Kidney tubule cell (primary cell): ENCODE measurements around the gene SH2D1A.
"Not testable (repeated sequence)": the region's sequence is repeated elsewhere in the genome, so short reads cannot be mapped to it uniquely, and the experiment has no call there.

ENCODE experiments used
- DNase-seq: peaks from one replicate; pipeline ENCODE4 v3.0.0-alpha.2; 2018; ENCODE audit warnings: low spot score

The SH2D1A gene

DNA sequence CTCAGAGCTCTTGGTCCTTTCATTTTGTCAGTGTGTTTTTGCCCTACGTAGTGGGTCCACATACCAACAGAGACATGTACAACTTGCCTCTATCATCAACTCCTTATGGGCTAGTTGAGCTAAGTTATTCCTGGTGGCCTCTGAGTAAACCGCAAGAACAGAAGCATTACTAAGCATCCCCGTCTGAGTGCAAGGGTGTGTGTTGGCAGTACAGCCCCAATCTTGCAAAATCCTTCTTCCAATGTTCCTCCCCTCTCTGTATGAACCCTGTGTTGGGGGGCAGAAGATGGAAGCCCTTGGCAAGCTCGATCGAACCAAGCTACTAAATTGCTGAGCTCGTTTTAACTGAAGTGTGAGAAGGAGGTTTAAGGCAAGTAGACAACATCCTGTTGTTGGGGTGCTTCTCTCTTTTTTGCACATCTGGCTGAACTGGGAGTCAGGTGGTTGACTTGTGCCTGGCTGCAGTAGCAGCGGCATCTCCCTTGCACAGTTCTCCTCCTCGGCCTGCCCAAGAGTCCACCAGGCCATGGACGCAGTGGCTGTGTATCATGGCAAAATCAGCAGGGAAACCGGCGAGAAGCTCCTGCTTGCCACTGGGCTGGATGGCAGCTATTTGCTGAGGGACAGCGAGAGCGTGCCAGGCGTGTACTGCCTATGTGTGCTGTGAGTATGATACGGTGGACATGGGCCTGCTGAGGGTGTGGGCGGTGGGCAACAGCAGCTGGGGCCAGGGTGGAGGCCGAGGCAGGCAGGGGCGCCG is at the start of gene SH2D1A:
Gene SH2D1A, plus strand, starts transcription at position 447 of the 760 bp plus-strand sequence. Its CDS starts 80 bp downstream, at position 527.
- no peak for DNase-seq

DNA sequence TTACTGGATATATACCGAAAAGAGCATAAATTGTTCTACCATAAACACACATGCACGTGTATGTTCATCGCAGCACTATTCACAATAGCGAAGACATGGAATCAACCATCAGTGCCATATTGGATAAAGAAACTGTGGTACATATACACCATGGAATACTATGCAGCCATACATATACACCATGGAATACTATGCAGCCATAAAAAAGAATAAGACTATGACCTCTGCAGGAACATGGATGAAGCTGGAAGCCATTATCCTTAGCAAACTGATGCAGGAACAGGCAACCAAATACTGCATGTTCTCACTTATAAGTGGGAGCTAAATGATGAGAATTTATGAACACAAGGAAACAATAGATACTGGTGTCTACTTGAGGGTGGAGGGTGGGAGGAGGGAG is 47.0 kb upstream of the SH2D1A start:
- not testable (repeated sequence) for DNase-seq

DNA sequence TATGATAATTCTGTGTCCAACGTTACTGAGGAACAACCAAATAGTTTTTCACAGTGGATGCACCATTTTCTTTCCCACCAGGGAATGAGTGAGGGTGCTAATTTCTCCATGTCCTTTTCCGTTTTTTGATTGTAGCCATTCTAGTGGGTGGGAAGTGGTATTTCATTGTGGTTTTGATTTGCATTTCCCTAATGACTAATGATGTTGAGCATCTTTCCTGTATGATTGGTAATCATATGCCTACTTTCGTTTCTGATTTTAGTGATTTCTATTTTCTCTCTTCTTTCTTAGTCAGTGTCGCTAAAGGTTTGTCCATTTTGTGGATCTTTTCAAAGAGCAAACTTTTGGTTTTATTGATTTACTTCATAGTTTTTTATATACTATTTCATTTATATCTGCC is 46.0 kb upstream of the SH2D1A start:
- no peak for DNase-seq

DNA sequence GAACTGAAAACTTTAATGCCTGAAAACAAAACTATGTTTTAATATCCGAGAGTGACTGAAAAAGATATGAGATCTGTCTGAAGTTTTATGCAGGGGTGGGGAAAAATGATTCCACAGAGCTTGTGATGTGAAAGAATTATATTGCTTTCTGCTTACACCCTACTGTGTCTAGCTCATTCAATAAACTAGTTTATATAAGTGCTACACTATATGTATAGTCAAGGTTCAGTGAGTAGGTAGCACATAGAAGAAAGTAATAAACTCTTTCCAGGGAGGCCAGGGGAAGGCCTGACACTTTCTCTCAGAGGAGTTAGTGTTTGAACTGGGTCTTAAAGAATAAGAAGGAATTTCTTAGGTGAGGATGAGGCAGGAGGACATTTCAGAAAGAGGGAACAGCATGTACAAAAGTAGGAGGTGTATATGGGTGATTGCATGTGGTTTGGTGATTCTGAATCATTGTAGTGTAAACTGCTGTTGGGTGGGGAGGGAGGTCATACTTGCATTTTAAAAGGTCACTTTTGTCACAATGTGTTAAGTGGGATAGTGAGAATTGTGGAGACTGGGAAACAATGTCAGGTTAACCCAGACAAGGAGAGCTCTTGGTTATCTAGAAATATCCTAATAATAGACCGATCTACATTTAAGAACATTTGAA is 39.0 kb upstream of the SH2D1A start:
- DNase-seq = no peak

DNA sequence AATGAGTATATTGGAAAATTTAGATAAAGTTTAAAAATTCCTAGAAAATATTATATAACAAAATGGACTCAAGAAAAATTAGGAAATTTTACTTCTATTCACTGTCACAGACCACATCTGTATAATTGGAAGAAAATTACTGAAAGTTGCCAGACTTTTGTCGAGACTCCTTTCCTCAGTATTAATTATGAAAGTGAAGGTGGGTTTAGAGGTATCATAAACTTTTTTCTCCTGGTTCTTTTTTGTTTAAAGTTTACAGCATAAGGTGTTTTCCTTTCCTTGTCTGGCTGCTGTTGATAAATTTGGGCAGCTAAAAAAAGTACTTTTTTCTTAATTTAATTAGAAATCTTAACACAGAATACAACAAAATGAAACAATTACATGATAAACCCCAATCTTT is 20.6 kb upstream of the SH2D1A start:
- DNase-seq = no peak

DNA sequence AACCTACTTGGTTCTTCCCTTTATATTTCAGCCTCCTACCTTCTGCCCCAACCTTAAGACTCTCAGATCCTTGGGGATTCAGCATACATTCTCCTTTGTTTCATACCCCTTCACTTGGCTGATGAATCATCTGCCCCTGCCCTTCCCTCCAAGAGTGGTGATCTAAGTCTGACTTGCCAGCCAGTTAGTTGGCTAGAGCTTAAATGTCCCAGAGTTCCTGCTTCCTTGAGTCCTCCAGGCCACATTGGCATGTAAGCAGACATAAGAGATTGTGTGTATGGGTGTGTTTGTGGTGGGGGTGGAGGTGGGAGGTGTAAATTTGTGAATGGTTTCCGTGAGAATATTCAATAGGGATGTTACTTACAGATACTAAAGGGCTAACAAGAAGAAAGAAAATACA is 17.6 kb upstream of the SH2D1A start:
- peak; percentile 76 for DNase-seq

DNA sequence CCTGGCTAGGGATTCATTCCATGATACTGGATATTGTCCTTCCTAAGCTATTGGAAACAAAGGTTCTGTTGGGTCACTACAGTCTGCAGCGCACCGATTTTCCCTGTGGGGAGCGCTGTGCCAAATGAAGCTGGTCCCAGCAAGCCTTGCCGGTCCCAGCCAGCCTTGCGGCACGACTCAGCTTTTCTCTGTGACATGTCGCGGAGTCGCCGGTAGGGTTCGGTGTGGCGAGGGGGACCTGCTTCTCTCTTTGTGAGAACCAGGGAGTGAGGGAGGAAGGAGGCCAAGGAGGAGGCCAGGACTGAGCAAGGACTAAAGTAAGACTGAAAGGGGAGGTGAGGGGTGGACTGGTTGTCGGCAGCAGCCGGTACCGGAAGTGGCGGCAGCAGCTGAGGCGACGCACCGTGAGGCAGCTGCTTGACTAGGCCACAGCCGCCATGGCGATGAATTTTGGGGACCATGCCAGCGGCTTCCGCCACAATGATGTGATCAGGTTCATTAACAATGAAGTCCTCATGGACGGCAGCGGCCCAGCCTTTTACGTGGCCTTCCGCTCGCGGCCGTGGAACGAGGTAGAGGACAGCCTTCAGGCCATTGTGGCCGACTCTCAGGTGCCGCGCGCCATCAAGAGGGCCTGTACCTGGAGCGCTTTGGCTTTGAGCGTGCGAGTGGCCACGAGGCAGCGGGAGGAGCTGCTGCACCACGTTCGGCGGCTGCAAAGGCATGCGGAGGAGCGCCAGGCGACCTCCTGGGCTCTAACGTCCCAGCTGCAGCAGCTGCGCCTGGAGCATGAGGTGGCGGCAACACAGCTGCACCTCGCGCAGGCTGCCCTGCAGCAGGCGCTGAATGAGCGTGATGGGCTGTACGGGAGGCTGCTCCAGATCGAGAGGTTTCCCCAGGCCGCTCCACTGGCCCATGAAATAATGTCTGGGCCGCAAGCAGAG is 13.6 kb upstream of the SH2D1A start, which contains the start of gene TEX13D:
Gene TEX13D, plus strand, starts transcription at position 180 of the 944 bp plus-strand sequence. Its CDS starts 258 bp downstream, at position 438.
- no peak for DNase-seq

DNA sequence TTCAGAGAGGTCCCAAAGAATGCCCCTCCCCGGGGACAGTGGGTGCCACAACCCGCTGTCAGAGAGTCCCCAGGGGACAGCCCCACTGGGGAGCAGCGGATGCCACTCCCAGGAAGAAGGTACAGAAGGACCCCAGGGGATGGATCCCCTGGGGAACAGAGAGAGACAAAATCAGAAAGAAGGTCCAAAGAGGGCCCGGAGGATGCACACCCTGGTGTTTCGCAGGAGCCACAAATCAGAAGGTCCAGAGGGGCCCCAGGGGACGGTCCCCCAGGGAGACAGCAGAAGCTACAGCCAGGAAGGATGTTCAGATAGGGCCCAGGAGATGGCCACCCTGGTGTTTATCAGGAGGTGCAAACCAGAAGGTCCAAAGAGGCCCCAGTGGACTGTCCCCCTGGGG is 12.5 kb upstream of the SH2D1A start:
- no peak for DNase-seq

DNA sequence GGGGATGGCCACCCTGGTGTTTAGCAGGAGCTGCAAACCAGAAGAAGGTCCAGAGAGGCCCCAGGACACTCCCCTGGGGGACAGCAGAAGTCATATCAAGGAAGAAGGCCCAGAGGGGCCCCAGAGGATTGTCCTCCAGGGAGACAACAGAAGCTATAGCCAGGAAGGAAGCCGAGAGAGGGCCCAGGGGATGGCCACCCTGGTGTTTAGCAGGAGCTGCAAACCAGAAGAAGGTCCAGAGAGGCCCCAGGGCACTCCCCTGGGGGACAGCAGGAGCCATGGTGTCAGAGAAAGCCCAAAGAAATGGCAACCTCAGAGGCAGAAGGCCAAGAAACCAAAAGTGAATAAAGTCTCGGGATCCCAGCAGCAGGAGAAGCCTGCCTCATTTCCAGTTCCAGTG is 11.8 kb upstream of the SH2D1A start:
- not testable (repeated sequence) for DNase-seq

DNA sequence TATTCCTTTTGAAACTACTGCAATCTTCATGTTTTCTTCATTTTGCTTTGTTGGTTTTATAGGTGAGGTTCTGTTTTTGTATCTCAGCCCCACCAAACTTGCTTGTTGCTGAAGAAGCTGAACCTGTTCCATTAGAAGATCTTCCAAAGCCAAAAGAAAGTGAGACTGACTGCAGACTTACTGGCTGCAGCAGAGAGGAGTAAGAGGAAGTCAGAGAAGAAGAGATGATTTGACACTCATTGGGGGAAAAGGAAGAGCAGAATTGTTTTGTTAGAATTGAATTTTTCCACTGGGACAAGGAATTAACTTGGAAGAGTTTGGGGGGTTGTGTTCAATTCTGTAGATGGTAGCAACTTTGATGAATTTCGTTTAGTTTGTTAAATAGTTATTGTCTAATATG is 10.8 kb upstream of the SH2D1A start:
- no peak for DNase-seq

DNA sequence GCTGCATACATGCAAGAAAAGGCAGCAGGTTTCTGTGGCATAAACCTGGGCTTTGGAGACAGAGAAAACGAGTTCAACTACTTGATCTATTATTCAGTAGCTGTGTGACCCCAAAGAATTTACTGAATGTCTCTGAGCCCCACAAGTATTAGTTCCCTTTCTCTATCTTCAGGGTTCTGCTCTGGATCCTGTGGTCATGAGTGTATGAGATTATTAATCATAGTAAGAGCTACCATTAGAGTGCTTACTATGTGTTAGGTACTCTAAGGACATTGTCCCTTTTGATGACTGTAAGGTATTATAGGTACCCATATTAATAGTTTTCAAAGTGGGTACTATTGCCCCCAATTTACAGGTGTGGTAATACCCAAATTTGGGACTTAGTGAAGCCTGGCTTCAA is 8.4 kb upstream of the SH2D1A start:
- DNase-seq = no peak

DNA sequence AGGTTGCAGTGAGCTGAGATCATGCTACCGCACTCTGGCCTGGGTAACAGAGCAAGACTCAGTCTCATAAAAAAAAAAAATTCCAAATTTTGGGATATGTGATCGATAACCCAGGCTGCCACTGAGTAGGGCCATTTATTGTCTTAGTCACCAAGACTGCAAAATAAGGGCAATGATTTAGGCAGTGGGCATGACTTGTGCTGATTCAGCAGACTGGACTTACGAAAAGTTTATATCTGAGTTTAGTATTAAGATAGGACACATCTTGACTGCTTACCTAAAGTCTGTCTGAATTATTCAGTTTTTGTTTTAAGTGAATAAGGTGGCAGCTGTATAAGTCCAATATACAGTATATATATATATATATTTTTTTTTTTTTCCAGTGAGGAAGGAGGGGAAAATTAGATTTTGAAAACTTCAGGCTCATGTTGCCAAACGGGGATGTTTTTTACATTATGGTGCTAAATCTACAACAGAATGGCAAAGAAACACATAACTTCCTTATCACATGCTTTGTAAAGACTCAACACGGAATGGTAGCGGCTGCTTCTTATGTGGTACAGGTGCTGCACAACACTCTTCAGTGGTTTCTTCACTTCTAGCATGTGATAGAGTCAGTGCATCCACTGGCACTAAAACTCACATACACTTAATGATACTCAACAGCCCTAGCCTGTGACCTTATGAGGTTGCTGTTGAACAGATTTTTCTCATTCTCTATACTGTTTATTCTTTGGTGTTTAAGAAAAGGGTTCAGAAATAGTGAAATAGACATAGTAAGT is 7.4 kb upstream of the SH2D1A start:
- no peak for DNase-seq

DNA sequence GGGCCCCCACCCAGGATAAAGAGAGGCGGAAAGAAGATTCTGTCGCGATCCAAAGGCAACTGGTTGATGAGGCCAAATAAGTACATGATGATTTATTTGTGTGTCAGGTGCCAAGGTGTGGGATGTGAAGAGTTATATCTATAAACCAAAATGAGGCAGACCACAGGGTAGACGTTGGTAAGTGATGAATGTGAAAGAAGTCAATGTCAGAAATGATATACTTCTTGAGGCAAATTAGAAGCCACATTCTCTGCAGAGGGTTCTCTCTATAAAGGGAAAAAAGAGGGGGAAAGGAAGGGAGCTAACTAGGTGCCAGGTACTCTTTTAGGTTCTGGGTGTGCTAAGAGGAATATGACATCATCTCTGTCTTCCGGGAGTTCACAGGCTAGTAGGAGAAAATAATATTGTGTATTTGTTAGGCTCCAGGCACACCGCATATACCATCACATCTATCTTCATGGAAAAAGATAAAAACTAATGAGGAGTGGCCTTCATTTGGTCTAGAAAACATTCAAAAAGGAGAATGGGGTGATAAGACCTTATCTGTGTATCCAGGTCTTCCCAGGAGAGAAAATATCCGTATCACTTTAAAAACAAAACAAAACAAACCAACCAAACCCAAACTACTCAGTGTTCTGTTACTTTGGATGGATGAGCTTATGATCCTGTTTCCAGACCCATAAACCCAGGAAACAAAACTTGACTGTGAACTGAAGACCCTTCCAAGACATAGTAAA is 4.8 kb upstream of the SH2D1A start:
- no peak for DNase-seq

DNA sequence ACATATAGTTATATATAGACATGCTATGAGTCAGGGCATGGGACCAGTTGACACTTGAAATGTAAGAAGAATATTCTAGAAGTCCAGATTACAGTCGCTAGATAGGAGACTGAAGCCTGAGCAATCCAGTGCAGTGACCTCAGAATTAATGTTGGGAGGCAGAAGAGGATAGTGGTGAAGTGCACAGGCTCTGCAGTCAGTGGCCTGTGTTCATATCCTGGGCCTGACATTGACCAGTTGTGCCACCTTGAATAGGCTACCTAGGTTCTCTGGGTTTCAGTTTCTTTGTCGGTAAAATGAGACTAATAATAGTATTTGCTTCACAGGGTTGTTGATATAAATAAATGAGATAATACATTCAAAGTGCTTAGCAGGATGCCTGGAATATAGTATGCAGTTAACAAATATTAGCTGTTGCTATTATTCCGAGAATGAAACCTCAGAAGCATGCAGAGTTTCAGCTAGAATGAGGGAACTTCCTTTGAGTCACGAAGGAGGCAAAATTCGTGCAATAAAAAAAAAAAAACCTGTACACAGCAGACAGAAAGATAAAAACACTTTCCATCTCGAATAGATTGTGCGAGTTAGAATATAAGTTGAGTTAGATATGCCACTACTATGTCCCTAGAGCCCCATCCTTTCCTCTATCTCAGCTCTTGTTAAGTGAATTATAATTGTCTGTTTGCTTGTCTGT is 4.0 kb upstream of the SH2D1A start:
- no peak for DNase-seq

DNA sequence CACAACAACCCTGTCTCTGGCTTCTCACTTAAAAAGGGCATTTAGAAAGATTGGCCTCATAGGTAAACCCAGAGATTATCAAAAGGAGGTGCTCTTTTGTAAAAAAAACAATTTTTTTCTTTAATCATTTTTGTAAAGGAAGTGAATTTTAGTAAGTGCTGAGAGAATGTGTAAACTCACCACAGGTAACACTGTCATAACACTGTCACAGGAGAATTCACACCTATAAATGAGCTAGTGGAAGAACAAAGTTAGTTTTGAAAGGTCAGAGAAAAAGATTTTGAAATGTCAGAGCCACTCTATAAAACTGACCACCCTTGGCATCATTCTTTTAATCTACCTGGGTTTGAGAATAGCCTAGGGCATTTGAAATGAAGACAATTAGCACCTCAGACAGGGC is 3.3 kb upstream of the SH2D1A start:
- no peak for DNase-seq

DNA sequence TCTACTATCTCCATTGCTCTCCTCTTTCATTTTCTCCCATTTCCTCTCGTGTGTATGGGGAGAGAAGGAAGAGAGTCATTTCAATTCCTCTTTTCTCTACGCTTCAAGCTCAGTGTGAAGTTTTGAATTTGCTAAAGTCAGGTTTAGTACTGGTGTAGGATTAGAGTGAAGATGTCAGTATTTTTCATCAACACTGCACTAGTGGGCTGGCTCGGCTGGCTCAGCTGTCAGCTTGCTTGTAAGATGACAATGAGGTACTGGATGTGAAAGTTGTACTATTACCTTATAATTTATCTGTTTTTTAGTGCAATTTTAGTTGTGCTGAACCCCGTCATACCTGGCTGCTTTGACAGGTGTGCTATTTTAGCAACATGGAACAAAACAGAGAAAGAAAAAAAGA is 2.1 kb upstream of the SH2D1A start:
- DNase-seq = no peak

DNA sequence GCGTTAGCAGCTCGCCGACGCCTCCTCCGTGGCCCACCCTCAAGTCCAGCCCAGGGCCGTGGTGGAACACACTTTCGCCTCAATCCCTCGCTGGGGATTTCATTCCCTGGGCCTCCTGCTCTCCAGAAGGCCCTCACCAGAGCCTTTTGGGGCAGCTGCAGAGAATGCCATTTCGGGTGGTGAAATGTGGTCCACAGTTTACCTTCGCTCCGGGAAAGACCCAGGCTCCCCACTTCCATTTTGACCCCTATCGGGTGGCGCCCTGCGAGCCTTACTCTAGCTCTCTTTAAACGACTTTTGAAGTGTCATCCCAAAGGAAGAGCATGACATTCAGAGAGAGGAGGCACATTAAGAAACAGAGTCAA is 496 bp downstream of the SH2D1A start:
- DNase-seq = no peak

DNA sequence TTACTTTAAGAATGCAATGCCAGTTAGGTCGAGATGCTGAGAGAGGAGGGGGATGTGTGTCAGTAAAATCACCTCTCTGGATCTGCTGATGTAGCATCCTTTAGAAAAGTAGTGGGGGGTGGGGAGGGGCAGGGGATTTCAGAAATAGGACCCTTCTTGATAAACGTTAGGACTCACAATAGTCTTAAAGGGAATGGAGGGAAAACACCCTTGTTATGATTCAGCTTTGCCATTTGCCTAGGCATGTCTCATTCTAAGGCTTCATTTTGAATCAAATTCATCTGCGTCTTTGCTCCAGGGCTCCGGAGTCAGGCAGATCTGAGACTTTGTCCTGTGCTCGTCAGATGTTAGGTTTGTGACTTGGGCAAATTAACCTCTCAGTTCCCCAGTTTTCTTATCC is 879 bp downstream of the SH2D1A start:
- no peak for DNase-seq

DNA sequence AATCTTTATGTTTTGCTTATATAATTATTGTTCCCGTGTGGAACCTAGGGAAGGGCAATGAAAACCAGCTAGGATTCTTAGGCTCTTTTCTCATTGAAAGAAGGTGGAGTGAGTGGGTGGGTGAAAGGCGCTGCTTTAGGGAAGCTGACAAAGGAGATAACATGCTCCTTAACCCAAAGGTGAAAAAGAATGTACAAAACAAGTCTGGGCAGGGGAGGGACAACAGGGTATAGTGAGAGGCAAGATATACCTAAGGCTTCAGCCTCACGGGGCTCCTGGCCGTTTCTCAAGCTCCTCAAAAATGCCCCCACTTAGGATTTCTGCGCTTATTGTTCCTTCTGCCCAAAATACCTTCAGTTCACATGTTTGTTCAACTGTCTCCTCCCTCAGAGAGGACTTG is 1.8 kb downstream of the SH2D1A start:
- DNase-seq = no peak

DNA sequence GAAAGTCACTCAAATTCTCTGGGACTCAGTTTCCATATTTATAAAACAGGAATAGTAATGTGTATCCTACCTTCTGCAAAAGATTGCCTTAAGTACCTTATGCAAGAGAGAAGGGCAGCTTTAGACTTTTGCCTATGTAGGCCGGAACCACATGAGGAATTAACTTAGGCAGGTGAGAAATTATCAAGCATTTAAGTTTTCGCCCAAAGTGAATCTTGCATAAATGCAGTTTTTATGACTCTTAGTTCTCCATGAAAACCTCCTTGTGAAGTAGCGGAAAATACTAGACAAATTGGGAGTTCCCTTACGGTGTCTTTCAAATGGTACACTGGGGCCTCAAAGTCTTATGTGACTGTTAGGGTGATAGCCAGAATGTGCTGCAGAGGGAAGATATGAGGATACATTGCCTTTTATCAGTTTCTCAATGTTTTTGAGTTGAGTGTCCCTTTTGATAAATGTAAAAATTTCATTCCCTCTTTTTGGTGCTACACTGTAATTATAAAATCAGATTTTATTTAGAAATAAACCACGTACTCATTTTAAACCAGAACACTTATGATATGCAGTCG is 2.6 kb downstream of the SH2D1A start:
- no peak for DNase-seq
